ENCODE data around the gene RPL22.
A peak's percentile ranks its signal among the peaks of the same experiment; 100 is the strongest.

RPL22 gene

DNA sequence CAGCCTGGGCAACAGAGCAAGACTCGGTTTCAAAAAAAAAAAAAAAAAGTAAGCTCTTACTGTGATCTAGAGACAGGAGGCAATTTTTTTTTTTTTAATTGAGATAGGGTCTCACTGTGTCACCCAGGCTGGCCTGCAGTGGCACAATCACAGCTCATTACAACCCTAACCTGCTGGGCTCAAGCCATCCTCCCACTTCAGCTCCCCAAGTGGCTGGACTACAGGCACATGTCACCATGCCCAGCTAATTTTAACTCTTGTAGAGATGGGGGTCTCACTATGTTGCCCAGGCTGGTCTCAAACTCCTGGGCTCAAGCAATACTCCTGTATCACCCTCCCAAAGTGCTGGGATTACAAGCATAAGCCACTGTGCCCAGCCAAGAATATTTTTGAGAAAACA, 7.4 kb downstream of the RPL22 start:
- TF ChIP-seq, protein P1, sequence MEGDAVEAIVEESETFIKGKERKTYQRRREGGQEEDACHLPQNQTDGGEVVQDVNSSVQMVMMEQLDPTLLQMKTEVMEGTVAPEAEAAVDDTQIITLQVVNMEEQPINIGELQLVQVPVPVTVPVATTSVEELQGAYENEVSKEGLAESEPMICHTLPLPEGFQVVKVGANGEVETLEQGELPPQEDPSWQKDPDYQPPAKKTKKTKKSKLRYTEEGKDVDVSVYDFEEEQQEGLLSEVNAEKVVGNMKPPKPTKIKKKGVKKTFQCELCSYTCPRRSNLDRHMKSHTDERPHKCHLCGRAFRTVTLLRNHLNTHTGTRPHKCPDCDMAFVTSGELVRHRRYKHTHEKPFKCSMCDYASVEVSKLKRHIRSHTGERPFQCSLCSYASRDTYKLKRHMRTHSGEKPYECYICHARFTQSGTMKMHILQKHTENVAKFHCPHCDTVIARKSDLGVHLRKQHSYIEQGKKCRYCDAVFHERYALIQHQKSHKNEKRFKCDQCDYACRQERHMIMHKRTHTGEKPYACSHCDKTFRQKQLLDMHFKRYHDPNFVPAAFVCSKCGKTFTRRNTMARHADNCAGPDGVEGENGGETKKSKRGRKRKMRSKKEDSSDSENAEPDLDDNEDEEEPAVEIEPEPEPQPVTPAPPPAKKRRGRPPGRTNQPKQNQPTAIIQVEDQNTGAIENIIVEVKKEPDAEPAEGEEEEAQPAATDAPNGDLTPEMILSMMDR (conservative IDR thresholded peaks at IDR 0.05), result no peak
- no peak for TF ChIP-seq ZFX (IDR thresholded peaks at IDR 0.05)

GRCh38 chr1:6188466-6188865, 10.9 kb downstream of the RPL22 start:
- TF ChIP-seq, protein P1 (conservative IDR thresholded peaks at IDR 0.05), result no peak
- no peak for TF ChIP-seq ZFX (IDR thresholded peaks at IDR 0.05)
- H3K27ac ChIP-seq, result no peak overlapping the region

More for the DNA sequence above, 7.4 kb downstream of the RPL22 start:
- no peak overlapping the region for H3K27ac ChIP-seq

DNA sequence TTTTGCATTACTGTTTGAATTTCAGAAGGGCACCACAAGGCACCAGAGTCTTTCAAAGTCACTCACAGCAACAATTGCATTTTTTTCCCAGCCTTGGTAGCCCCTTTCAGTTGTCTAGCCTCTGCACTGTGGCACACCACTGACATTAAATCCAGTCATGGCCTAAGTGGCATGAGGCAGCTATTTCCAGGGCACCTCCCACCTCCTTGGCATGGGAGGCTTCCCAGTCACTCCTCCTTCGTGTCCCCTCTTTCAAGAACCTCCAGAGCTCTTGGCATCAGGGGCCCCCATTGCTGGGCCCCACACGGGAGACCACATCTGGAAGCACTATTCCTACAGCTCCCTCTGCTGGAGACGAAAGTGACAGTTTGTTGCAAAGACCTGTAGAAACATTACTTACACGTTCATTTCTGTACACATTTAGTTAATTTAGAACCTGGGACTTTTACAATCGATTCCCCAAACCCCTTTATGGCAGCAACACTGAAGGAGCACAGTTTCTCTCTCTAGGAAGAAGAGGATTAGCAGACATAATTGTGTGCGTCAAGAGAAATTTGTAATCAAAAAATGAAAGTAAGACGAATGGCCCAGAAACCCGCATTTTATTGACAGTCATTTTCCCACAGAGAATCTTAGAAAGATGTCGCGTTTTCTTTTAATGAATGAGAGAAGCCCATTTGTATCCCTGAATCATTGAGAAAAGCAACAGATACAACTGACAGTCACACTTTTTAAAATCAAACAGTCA, 13.6 kb downstream of the RPL22 start:
- TF ChIP-seq ZFX (IDR thresholded peaks at IDR 0.05), result no peak
- TF ChIP-seq, protein P1 (conservative IDR thresholded peaks at IDR 0.05), result peak; percentile 72
- H3K27ac ChIP-seq, result no peak overlapping the region

GRCh38 chr1:6185151-6185550, 14.2 kb downstream of the RPL22 start:
- H3K27ac ChIP-seq, result no peak overlapping the region
- TF ChIP-seq, protein P1 (conservative IDR thresholded peaks at IDR 0.05), result no peak
- TF ChIP-seq ZFX (IDR thresholded peaks at IDR 0.05), result no peak

DNA sequence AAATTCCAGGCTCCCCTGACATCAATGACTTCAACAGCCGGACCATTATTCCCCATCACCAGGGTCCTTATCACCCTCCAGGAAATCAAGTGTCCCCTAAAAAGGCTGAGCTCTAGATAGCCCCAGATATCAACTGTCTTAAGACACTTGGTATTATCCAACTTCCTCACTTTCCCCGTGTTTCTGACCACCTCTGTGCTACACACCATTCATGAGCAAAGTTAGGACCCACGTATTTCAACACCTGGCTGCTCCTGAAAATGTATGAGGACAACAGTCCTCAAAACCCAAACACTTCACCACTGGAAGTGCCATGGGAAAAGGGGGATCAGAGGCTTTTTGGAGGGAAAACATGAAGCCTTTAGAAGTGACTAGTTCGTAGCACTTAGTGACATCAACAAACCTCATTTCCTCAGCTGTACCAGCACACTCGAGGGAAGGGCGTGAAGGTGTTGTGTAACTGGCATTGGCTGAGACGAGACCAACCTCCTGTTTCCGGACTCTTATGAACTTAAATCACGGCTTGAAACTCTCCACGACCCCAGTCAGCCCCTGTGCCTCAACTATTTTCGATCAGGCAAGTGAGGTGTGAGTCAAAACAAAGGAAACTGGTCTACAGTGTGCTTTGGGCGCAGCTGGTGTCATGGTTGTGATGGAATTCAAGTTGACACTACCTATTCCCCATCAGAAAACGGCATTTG, 15.2 kb downstream of the RPL22 start:
- TF ChIP-seq, protein P1 (conservative IDR thresholded peaks at IDR 0.05), result no peak
- TF ChIP-seq ZFX (IDR thresholded peaks at IDR 0.05), result no peak
- no peak overlapping the region for H3K27ac ChIP-seq

DNA sequence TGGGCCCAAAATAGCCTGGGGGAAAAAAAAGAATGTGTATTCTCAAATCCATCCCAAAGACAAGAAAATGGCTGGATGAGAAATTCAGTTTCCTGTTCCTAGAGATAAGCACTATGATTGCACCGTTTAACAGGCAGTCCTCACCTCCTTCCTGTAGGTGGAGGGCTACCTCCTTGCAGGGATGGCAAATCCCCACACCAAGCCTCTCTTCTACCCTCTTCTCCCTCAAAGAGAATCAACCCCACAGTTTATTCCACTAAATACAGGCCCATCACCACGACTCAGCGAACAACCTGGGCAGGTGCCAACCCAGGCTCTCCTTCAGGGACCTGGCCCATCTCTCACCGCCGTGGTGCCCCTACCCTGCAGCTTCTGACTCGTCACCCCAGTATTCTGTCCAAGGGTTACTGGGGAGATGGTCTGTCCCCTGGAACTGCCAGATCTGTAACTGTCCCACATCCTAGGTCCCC, 15.8 kb downstream of the RPL22 start:
- H3K27ac ChIP-seq, result no peak overlapping the region
- no peak for TF ChIP-seq ZFX (IDR thresholded peaks at IDR 0.05)
- TF ChIP-seq, protein P1 (conservative IDR thresholded peaks at IDR 0.05), result no peak; the same call in 1 of the 2 replicates

GRCh38 chr1:6181347-6181770, 18.0 kb downstream of the RPL22 start:
- H3K27ac ChIP-seq, result no peak overlapping the region
- no peak for TF ChIP-seq ZFX (IDR thresholded peaks at IDR 0.05)
- TF ChIP-seq, protein P1 (conservative IDR thresholded peaks at IDR 0.05), result no peak
